ENCODE measurements around the gene DTYMK. TPM values are rescaled to one million over a fixed set of nuclear protein-coding genes. Genes with fewer than 3 reads are reported as not detected.

The DTYMK gene
- total and polyA plus RNA-seq, 10 of the 15 experiments (the other 5 are each of a cell fraction or from before 2014, with no cell fraction given) = 7.0 to 220 (median 59.3) TPM

GRCh38 chr2:241702155-241703031 is 15.8 kb upstream of the DTYMK start (continued):
- no peak for TF ChIP-seq CUX1 (IDR thresholded peaks at IDR 0.05; ENCODE audit: insufficient replicate concordance, low read depth, low read length)
- TF ChIP-seq EED (IDR thresholded peaks at IDR 0.05; ENCODE audit: low read depth) = no peak
- no peak for TF ChIP-seq NFYB (IDR thresholded peaks at IDR 0.05; ENCODE audit: insufficient read depth, low read depth, low read length)
- TF ChIP-seq, protein P1, sequence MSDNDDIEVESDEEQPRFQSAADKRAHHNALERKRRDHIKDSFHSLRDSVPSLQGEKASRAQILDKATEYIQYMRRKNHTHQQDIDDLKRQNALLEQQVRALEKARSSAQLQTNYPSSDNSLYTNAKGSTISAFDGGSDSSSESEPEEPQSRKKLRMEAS (IDR thresholded peaks at IDR 0.05; ENCODE audit: low read depth, low read length) = no peak; the same call in 1 of the 2 replicates
- TF ChIP-seq HCFC1 (IDR thresholded peaks at IDR 0.05; ENCODE audit: low read length) = no peak
- no peak for TF ChIP-seq RCOR1 (conservative IDR thresholded peaks at IDR 0.05; ENCODE audit: low read depth, low read length)
- TF ChIP-seq FOS (IDR thresholded peaks at IDR 0.05; ENCODE audit: borderline replicate concordance, extremely low read depth, insufficient read length) = no peak
- no peak for TF ChIP-seq SPI1 (IDR thresholded peaks at IDR 0.05; ENCODE audit: borderline replicate concordance, insufficient read depth, low read depth, low read length)
- TF ChIP-seq JUNB (IDR thresholded peaks at IDR 0.05) = no peak
- no peak for TF ChIP-seq CBFB (IDR thresholded peaks at IDR 0.05; ENCODE audit: low read depth)
- no peak for TF ChIP-seq POLR2AphosphoS2 (IDR thresholded peaks at IDR 0.05; ENCODE audit: low read depth, low read length)
- TF ChIP-seq SREBF1 (IDR thresholded peaks at IDR 0.05; ENCODE audit: low read length) = no peak
- no peak for TF ChIP-seq HDAC6 (IDR thresholded peaks at IDR 0.05; ENCODE audit: unreplicated experiment)
- TF ChIP-seq USF1 (IDR thresholded peaks at IDR 0.05; ENCODE audit: borderline replicate concordance, extremely low read length, insufficient read depth, low read depth, low read length) = no peak
- TF ChIP-seq, protein P2, sequence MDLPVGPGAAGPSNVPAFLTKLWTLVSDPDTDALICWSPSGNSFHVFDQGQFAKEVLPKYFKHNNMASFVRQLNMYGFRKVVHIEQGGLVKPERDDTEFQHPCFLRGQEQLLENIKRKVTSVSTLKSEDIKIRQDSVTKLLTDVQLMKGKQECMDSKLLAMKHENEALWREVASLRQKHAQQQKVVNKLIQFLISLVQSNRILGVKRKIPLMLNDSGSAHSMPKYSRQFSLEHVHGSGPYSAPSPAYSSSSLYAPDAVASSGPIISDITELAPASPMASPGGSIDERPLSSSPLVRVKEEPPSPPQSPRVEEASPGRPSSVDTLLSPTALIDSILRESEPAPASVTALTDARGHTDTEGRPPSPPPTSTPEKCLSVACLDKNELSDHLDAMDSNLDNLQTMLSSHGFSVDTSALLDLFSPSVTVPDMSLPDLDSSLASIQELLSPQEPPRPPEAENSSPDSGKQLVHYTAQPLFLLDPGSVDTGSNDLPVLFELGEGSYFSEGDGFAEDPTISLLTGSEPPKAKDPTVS (IDR thresholded peaks at IDR 0.05; ENCODE audit: low read depth, low read length) = no peak
- TF ChIP-seq ZNF687 (IDR thresholded peaks at IDR 0.05) = no peak

All from GM12878 (cell line).